ENCODE measurements around the gene FMN1. TPM values are rescaled to one million over a fixed set of nuclear protein-coding genes. Genes with fewer than 3 reads are reported as not detected.
A peak's percentile ranks its signal among the peaks of the same experiment; 100 is the strongest.

FMN1 gene
- total and polyA plus RNA-seq, 4 donors = 0.26 to 23.4 (median 9.8) TPM

DNA sequence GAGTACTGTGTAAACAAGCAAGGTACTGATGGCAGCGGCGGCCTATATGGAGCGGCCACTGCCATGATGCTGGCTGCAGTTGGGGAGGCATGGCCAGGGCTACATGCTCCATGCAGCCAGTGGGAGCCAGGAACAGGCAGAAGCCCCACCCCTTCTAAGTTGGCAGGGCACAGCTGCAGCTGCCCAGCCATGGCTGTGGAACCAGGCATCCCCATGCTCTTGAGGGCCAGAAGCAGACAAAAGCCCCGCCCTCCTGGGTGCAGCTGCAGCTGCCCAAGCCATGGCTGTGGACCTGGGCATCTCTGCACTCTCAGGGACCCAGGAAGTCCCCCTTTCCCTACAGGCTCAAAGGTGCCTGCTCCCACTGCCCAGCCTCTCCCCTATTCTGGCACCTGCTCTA lies 150.9 kb downstream of the FMN1 start:
- WGBS, 2 donors = 76 to 91% methylated on average over 3 to 4 of the region's 4 CpGs

DNA sequence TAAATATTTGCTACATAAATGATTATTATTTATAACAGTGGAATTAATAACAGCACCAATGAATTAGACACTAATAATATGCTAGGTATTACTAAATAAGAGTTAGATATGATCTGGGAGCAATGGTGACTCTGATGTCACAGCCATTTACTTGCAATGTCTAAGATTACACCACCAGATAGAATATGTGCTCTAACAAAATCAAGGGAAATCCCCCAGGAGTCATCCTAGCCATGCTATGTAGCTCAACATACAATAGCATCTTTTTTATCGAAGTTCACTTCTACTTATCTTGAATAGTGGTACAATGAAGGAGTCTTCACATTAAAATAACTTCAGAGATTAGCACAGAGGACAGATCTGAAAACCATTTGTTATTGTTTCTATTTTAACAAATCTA lies 154.0 kb downstream of the FMN1 start:
- H3K27ac ChIP-seq (ENCODE audit: low read depth in 1 of 2, low read length in 2 of 2) = no peak overlapping the region
- intact Hi-C loops (cut with DNase I) = no loop called here
- no peaks in the 10 kb centered on the region for H3K27me3 ChIP-seq (ENCODE audit: control insufficient read depth in 1 of 2, insufficient read depth in 2 of 2, low read length in 1 of 2)
- no peak for DNase-seq
- no peak overlapping the region for H3K4me3 ChIP-seq (ENCODE audit: low read length in 2 of 2)
- ATAC-seq (ENCODE audit: low FRiP score) = no peak
- H3K9me3 ChIP-seq (ENCODE audit: control insufficient read depth, low read length) = peaks cover 4% of the 10 kb centered on the region
- H3K4me1 ChIP-seq (ENCODE audit: control insufficient read depth in 1 of 2, insufficient read depth in 2 of 2, low read length in 2 of 2) = no peaks in the 10 kb centered on the region
- 43 to 50% methylated on average over 1 of the region's 1 CpG for WGBS, 2 donors
- H3K36me3 ChIP-seq (ENCODE audit: control insufficient read depth in 1 of 2, insufficient read depth in 2 of 2, low read length in 1 of 2) = no peaks in the 10 kb centered on the region

More for the DNA sequence above, 150.9 kb downstream of the FMN1 start:
- H3K4me3 ChIP-seq (ENCODE audit: low read length in 2 of 2) = no peak overlapping the region
- DNase-seq (no peak), ATAC-seq (ENCODE audit: low FRiP score) (peak; percentile 33)
- no peaks in the 10 kb centered on the region for H3K36me3 ChIP-seq (ENCODE audit: control insufficient read depth in 1 of 2, insufficient read depth in 2 of 2, low read length in 1 of 2)
- no peaks in the 10 kb centered on the region for H3K4me1 ChIP-seq (ENCODE audit: control insufficient read depth in 1 of 2, insufficient read depth in 2 of 2, low read length in 2 of 2)
- no peaks in the 10 kb centered on the region for H3K27me3 ChIP-seq (ENCODE audit: control insufficient read depth in 1 of 2, insufficient read depth in 2 of 2, low read length in 1 of 2)
- H3K27ac ChIP-seq (ENCODE audit: low read depth in 1 of 2, low read length in 2 of 2) = no peak overlapping the region
- H3K9me3 ChIP-seq (ENCODE audit: control insufficient read depth, low read length) = peaks cover 4% of the 10 kb centered on the region
- intact Hi-C loops (cut with DNase I) = no loop called here

DNA sequence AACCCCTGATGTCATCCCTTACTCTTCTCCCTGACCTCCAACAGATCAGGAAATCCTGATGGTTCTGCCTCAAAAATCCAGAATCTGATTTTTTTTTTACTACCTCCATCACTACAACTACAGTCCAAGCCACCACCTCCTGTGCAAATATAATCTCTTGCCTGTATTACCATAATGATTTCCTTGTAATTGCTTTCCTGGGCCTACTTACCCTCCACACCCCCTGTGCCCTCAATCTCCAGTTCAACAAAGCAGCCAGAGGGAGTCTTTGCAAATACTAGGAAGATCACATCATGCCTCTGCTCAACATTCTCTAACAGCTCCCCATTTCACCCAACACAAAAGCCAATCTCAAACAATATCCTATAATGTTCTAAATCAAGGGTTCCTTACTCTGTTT lies 159.9 kb downstream of the FMN1 start:
- no peaks in the 10 kb centered on the region for H3K27me3 ChIP-seq (ENCODE audit: control insufficient read depth in 1 of 2, insufficient read depth in 2 of 2, low read length in 1 of 2)
- ATAC-seq (ENCODE audit: low FRiP score) (no peak), DNase-seq (no peak)
- H3K4me3 ChIP-seq (ENCODE audit: low read length in 2 of 2) = no peak overlapping the region
- no peaks in the 10 kb centered on the region for H3K4me1 ChIP-seq (ENCODE audit: control insufficient read depth in 1 of 2, insufficient read depth in 2 of 2, low read length in 2 of 2)
- no peaks in the 10 kb centered on the region for H3K9me3 ChIP-seq (ENCODE audit: control insufficient read depth, low read length)
- H3K36me3 ChIP-seq (ENCODE audit: control insufficient read depth in 1 of 2, insufficient read depth in 2 of 2, low read length in 1 of 2) = no peaks in the 10 kb centered on the region
- H3K27ac ChIP-seq (ENCODE audit: low read depth in 1 of 2, low read length in 2 of 2) = no peak overlapping the region
- intact Hi-C loops (cut with DNase I) = no loop called here

DNA sequence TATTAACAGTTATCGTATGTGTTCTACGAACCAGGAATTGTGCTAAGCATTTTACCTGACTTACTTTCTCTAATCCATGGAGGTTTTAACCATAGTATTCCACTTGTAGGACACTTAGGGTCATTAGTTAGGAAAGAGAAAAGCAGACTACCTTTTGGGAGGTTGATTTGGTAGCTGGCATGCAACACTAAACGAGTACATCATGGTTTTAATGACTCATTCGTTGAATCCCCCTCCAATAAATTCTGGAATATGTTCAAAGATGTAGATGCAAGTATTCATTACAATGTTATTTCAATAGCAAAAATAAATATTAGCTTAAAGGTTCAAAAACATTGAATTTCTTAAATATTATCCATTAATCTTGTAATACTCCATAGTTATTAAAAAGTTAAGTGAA lies 162.5 kb downstream of the FMN1 start:
- no peak for ATAC-seq (ENCODE audit: low FRiP score)
- Histone ChIP-seq H3K27ac (ENCODE audit: low read depth in 1 of 2, low read length in 2 of 2) (no peak overlapping the region), H3K9me3 (ENCODE audit: control insufficient read depth, low read length) (no peaks in the 10 kb centered on the region), H3K4me1 (ENCODE audit: control insufficient read depth in 1 of 2, insufficient read depth in 2 of 2, low read length in 2 of 2) (no peaks in the 10 kb centered on the region), H3K27me3 (ENCODE audit: control insufficient read depth in 1 of 2, insufficient read depth in 2 of 2, low read length in 1 of 2) (no peaks in the 10 kb centered on the region), H3K36me3 (ENCODE audit: control insufficient read depth in 1 of 2, insufficient read depth in 2 of 2, low read length in 1 of 2) (no peaks in the 10 kb centered on the region), H3K4me3 (ENCODE audit: low read length in 2 of 2) (no peak overlapping the region)
- intact Hi-C loops (cut with DNase I) = no loop called here
- WGBS, 2 donors = 51 to 54% methylated on average over 4 of the region's 4 CpGs
- no peak for DNase-seq

DNA sequence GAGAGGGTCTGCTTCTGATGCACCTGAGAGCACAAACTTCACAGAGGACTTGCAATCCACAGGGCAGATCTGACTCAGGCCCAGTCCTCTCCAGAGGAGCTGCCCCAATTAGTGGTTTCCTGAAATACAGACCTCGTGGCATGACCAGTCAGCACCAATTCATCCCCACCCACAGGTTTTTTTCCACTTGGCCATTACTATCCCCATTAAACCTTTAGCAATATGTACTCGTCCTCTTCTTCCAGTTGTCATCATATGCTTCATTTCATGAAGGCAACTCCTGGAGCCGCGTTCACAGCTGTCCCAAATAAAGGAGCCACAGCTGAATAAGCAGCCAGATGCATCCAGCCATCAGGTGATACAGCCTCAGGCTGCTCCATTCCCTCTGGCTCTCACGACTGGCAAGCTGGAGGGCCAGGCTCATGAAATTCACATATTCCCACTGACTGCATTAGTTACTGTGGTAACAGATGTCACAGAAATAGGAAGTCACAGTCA lies 163.1 kb downstream of the FMN1 start:
- DNase-seq (no peak), ATAC-seq (ENCODE audit: low FRiP score) (no peak)
- 53 to 70% methylated on average over 5 of the region's 5 CpGs for WGBS, 2 donors
- Histone ChIP-seq H3K4me3 (ENCODE audit: low read length in 2 of 2) (no peak overlapping the region), H3K36me3 (ENCODE audit: control insufficient read depth in 1 of 2, insufficient read depth in 2 of 2, low read length in 1 of 2) (no peaks in the 10 kb centered on the region), H3K27ac (ENCODE audit: low read depth in 1 of 2, low read length in 2 of 2) (no peak overlapping the region), H3K27me3 (ENCODE audit: control insufficient read depth in 1 of 2, insufficient read depth in 2 of 2, low read length in 1 of 2) (no peaks in the 10 kb centered on the region), H3K9me3 (ENCODE audit: control insufficient read depth, low read length) (no peaks in the 10 kb centered on the region), H3K4me1 (ENCODE audit: control insufficient read depth in 1 of 2, insufficient read depth in 2 of 2, low read length in 2 of 2) (no peaks in the 10 kb centered on the region)
- intact Hi-C loops (cut with DNase I) = no loop called here

DNA sequence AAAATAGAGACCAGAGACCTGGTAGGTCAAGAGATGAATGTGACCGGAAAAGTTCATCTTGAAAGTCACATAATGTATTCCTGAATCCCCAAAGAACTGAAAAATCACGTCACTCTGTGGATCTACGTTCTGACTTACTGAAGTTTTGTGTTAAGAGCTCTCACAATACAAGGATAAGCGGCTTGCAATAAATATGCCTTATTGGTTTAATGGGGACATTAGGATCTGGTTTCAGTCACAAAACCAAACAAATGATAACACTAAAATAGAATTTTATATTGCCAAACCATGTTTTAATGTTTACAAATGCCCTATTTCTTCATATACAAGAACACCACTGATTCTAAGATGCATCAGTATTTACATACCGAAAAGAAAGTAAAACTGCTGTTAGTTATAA lies 164.2 kb downstream of the FMN1 start:
- H3K9me3 ChIP-seq (ENCODE audit: control insufficient read depth, low read length) = no peaks in the 10 kb centered on the region
- H3K4me1 ChIP-seq (ENCODE audit: control insufficient read depth in 1 of 2, insufficient read depth in 2 of 2, low read length in 2 of 2) = no peaks in the 10 kb centered on the region
- WGBS, 2 donors = 87 to 93% methylated on average over 5 of the region's 5 CpGs
- no peak for DNase-seq
- no peak overlapping the region for H3K4me3 ChIP-seq (ENCODE audit: low read length in 2 of 2)
- H3K27me3 ChIP-seq (ENCODE audit: control insufficient read depth in 1 of 2, insufficient read depth in 2 of 2, low read length in 1 of 2) = no peaks in the 10 kb centered on the region
- no peak overlapping the region for H3K27ac ChIP-seq (ENCODE audit: low read depth in 1 of 2, low read length in 2 of 2)
- no peak for ATAC-seq (ENCODE audit: low FRiP score)
- intact Hi-C loops (cut with DNase I) = no loop called here
- H3K36me3 ChIP-seq (ENCODE audit: control insufficient read depth in 1 of 2, insufficient read depth in 2 of 2, low read length in 1 of 2) = no peaks in the 10 kb centered on the region

DNA sequence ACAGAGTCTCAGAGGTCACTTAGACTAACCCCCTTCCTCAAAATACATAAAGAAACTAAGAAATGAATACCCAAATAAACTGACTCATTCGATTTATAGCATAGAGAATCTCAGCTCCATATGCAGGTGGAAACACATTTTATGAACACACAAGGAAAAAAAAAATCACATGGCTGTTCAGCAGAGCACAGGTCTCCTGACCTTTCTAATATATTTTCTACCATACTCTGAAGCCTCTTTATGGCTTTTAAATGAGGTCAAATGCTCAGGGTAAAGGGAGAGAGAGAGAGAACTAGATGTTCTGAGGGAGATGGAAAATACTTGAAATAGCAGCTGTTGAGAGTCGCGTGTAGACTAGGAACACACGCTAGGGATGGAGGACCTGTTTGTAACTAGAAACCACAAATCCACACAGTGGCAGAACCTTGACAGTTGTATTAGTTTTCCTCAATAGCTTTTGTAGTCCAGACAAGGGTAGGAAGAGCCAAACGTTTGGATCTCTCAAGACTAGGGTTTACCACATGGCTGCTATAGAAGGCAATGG lies 165.3 kb downstream of the FMN1 start:
- H3K27ac ChIP-seq (ENCODE audit: low read depth in 1 of 2, low read length in 2 of 2) = no peak overlapping the region
- H3K4me1 ChIP-seq (ENCODE audit: control insufficient read depth in 1 of 2, insufficient read depth in 2 of 2, low read length in 2 of 2) = no peaks in the 10 kb centered on the region
- intact Hi-C loops (cut with DNase I) = loop anchor here in 1 of 2 donors (10.0 kb wide), 1 partner anchor 106 kb away; no protein-coding TSS in a partner anchor
- no peaks in the 10 kb centered on the region for H3K36me3 ChIP-seq (ENCODE audit: control insufficient read depth in 1 of 2, insufficient read depth in 2 of 2, low read length in 1 of 2)
- 69 to 74% methylated on average over 5 of the region's 5 CpGs for WGBS, 2 donors
- H3K4me3 ChIP-seq (ENCODE audit: low read length in 2 of 2) = no peak overlapping the region
- no peaks in the 10 kb centered on the region for H3K9me3 ChIP-seq (ENCODE audit: control insufficient read depth, low read length)
- ATAC-seq (ENCODE audit: low FRiP score) (no peak), DNase-seq (no peak)
- H3K27me3 ChIP-seq (ENCODE audit: control insufficient read depth in 1 of 2, insufficient read depth in 2 of 2, low read length in 1 of 2) = no peaks in the 10 kb centered on the region

DNA sequence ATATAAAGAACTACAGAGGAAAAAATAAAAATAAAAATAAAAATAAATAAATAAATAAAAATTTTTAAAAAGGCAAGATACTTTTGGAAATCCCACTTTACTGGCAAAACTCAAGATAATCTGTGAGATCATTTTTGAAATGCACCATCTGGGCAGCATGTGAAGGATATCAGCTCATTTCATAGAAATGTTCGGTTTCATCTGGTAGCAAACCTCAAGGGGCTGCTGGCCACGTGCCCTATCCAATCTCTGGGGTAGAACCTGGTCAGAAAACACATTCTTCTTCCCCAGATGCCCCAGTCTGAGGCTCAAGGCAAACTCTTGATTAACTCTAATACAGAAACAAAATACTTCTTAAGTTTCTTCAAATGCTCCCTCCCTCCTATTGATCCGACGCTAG lies 166.0 kb downstream of the FMN1 start:
- Histone ChIP-seq H3K4me1 (ENCODE audit: control insufficient read depth in 1 of 2, insufficient read depth in 2 of 2, low read length in 2 of 2) (no peaks in the 10 kb centered on the region), H3K9me3 (ENCODE audit: control insufficient read depth, low read length) (no peaks in the 10 kb centered on the region), H3K27ac (ENCODE audit: low read depth in 1 of 2, low read length in 2 of 2) (no peak overlapping the region), H3K27me3 (ENCODE audit: control insufficient read depth in 1 of 2, insufficient read depth in 2 of 2, low read length in 1 of 2) (no peaks in the 10 kb centered on the region), H3K4me3 (ENCODE audit: low read length in 2 of 2) (no peak overlapping the region), H3K36me3 (ENCODE audit: control insufficient read depth in 1 of 2, insufficient read depth in 2 of 2, low read length in 1 of 2) (no peaks in the 10 kb centered on the region)
- ATAC-seq (ENCODE audit: low FRiP score) (no peak), DNase-seq (no peak)
- WGBS, 2 donors = 73 to 77% methylated on average over 4 of the region's 4 CpGs
- intact Hi-C loops (cut with DNase I) = loop anchor here in 1 of 2 donors (10.0 kb wide), 1 partner anchor 106 kb away; no protein-coding TSS in a partner anchor

DNA sequence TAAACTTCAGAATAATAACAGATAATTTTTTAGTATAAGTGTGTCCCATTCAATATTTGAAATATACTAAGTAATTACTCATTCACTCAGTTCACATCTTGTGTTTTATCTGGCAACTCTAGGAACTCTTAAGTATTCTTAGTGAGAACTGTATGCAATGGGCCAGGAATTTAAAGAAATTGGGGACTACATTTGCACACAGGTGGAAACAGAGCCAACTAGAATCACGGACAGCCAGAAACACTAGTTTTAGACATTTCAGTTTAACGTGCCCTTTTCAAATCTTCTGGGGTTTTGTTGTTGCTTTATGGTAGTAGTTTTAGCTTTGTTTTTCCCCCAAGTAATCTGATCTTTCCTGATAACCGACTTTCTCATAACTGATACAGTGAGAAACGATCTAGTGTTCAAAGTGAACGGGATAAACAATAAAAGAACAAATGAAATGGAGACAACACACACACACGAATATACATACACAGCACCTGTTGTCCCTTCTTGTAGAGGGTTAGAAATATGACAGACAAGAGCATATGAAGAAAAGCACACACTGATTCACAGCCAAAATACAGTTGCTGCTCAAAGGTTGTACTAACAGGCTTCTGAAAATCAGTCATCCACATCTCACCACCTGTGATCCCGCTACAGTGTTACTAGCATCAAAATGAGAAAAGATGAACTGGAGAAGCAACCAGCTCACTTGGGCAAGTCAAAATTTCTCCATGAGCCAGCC lies 167.0 kb downstream of the FMN1 start:
- ATAC-seq (ENCODE audit: low FRiP score) (no peak), DNase-seq (no peak)
- 29 to 31% methylated on average over 7 of the region's 7 CpGs for WGBS, 2 donors
- intact Hi-C loops (cut with DNase I) = loop anchor here in 1 of 2 donors (10.0 kb wide), 1 partner anchor 107 kb away; no protein-coding TSS in a partner anchor
- H3K27ac ChIP-seq (ENCODE audit: low read depth in 1 of 2, low read length in 2 of 2) = no peak overlapping the region
- H3K9me3 ChIP-seq (ENCODE audit: control insufficient read depth, low read length) = no peaks in the 10 kb centered on the region
- H3K27me3 ChIP-seq (ENCODE audit: control insufficient read depth in 1 of 2, insufficient read depth in 2 of 2, low read length in 1 of 2) = no peaks in the 10 kb centered on the region
- H3K36me3 ChIP-seq (ENCODE audit: control insufficient read depth in 1 of 2, insufficient read depth in 2 of 2, low read length in 1 of 2) = no peaks in the 10 kb centered on the region
- no peaks in the 10 kb centered on the region for H3K4me1 ChIP-seq (ENCODE audit: control insufficient read depth in 1 of 2, insufficient read depth in 2 of 2, low read length in 2 of 2)
- no peak overlapping the region for H3K4me3 ChIP-seq (ENCODE audit: low read length in 2 of 2)

Measured in aorta (tissue), 5 donors.